MM.1S (cell line): Measurements from ENCODE around the gene NLRP3.

Source experiments
- DNase-seq: peaks from one replicate; pipeline ENCODE4 v3.0.0-alpha.2; 2015
- H2AFZ ChIP-seq: fragments of 300-600 bp; sonication (generic); 2 replicates; pipeline ENCODE4 v1.6.0; 2016; ENCODE audit warnings: antibody characterized with exemption, low read length
- H3F3A ChIP-seq: fragments of 300-600 bp; sonication (generic); 2 replicates; pipeline ENCODE4 v1.6.1; 2016; ENCODE audit warnings: mild to moderate bottlenecking, antibody characterized with exemption, low read length, moderate library complexity, mixed read lengths; ENCODE audit not compliant: insufficient read depth
- H3K27ac ChIP-seq: fragments of 300-600 bp; sonication (generic); 2 replicates; pipeline ENCODE4 v1.5.1; 2016; ENCODE audit warnings: mild to moderate bottlenecking, low read length
- H3K27me3 ChIP-seq: fragments of 300-600 bp; sonication (generic); replicated peaks from 2 replicates; pipeline ENCODE4 v1.6.0; 2016; ENCODE audit warnings: low read length; ENCODE audit not compliant: insufficient read depth
- H3K36me3 ChIP-seq: fragments of 300-600 bp; sonication (generic); replicated peaks from 2 replicates; pipeline ENCODE4 v1.6.1; 2016; ENCODE audit warnings: mild to moderate bottlenecking, low read length, mixed read lengths; ENCODE audit not compliant: insufficient read depth
- H3K4me1 ChIP-seq: fragments of 300-600 bp; sonication (generic); 2 replicates; pipeline ENCODE4 v1.6.1; 2016; ENCODE audit warnings: low read length, mixed read lengths
- H3K4me2 ChIP-seq: fragments of 300-600 bp; sonication (generic); 2 replicates; pipeline ENCODE4 v1.6.0; 2016; ENCODE audit warnings: low read depth, low read length
- H3K4me3 ChIP-seq: fragments of 300-600 bp; sonication (generic); 2 replicates; pipeline ENCODE4 v1.5.1; 2016; ENCODE audit warnings: low read length, mixed read lengths
- H3K79me2 ChIP-seq: fragments of 300-600 bp; sonication (generic); 2 replicates; pipeline ENCODE4 v1.6.1; 2016; ENCODE audit warnings: mixed run types, low read length, mixed read lengths
- H3K9ac ChIP-seq: fragments of 300-600 bp; sonication (generic); 2 replicates; pipeline ENCODE4 v1.6.1; 2016; ENCODE audit warnings: low read length, mixed read lengths
- H3K9me2 ChIP-seq: fragments of 300-600 bp; sonication (generic); replicated peaks from 2 replicates; pipeline ENCODE4 v1.6.1; 2016; ENCODE audit warnings: mild to moderate bottlenecking, low read length, mixed read lengths; ENCODE audit not compliant: insufficient read depth
- H3K9me3 ChIP-seq: fragments of 300-600 bp; sonication (generic); replicated peaks from 2 replicates; pipeline ENCODE4 v1.6.1; 2016; ENCODE audit warnings: mild to moderate bottlenecking, low read length, mixed read lengths; ENCODE audit not compliant: insufficient read depth
- H4K20me1 ChIP-seq: fragments of 300-600 bp; sonication (generic); 2 replicates; pipeline ENCODE4 v1.6.1; 2016; ENCODE audit warnings: mild to moderate bottlenecking, low read length, moderate library complexity, mixed read lengths; ENCODE audit not compliant: insufficient read depth
- EZH2 ChIP-seq: fragments of 300-600 bp; sonication (generic); optimal IDR thresholded peaks from 2 replicates; pipeline ENCODE3; 2017; ENCODE audit warnings: low read depth, mild to moderate bottlenecking, antibody characterized with exemption, low read length, mixed read lengths
- EZH2phosphoT487 ChIP-seq: fragments of 300-600 bp; sonication (generic); IDR thresholded peaks from 2 replicates; pipeline ENCODE4 v1.6.1; 2018; ENCODE audit warnings: antibody characterized with exemption, low read length
- TF ChIP-seq, protein P1 (sequence below): fragments of 300-600 bp; sonication (generic); IDR thresholded peaks from 2 replicates; pipeline ENCODE4 v1.5.1; 2016; ENCODE audit warnings: antibody characterized with exemption, low read length, mixed read lengths

NLRP3 gene

DNA sequence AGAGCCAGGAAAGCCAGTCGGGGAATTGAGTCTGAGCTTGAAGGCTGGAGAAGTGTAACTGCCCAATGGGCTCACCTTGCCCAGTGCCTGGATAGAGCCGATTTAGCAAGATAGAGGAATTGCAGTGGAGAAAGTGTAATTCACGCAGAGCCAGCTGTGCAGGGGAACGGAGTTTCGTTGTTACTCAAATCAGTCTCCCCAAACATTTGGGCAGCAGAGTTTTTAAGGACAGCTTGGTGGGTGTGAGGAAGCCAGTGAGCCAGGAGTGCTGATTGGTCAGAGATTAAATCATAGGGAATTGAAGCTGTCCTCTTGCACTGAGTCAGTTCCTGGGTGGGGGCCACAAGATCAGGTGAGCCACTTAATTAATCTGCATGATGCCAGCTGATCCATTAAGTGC is 28.4 kb upstream of the NLRP3 start:
- Histone ChIP-seq H3K9me2 (no peaks in the 10 kb centered on the region), H3F3A (peaks cover 15% of the 10 kb centered on the region), H3K4me2 (no peak overlapping the region), H3K79me2 (no peaks in the 10 kb centered on the region), H4K20me1 (no peaks in the 10 kb centered on the region), H2AFZ (no peak overlapping the region), H3K9ac (no peak overlapping the region), H3K9me3 (no peaks in the 10 kb centered on the region), H3K36me3 (no peaks in the 10 kb centered on the region), H3K4me1 (peaks cover 18% of the 10 kb centered on the region), H3K4me3 (no peak overlapping the region), H3K27ac (no peak overlapping the region), H3K27me3 (0 out of 2 replicates have a peak, but pooled peaks cover 3% of the 10 kb centered on the region)
- DNase-seq = no peak
- TF ChIP-seq, protein P1, sequence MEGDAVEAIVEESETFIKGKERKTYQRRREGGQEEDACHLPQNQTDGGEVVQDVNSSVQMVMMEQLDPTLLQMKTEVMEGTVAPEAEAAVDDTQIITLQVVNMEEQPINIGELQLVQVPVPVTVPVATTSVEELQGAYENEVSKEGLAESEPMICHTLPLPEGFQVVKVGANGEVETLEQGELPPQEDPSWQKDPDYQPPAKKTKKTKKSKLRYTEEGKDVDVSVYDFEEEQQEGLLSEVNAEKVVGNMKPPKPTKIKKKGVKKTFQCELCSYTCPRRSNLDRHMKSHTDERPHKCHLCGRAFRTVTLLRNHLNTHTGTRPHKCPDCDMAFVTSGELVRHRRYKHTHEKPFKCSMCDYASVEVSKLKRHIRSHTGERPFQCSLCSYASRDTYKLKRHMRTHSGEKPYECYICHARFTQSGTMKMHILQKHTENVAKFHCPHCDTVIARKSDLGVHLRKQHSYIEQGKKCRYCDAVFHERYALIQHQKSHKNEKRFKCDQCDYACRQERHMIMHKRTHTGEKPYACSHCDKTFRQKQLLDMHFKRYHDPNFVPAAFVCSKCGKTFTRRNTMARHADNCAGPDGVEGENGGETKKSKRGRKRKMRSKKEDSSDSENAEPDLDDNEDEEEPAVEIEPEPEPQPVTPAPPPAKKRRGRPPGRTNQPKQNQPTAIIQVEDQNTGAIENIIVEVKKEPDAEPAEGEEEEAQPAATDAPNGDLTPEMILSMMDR = no peak
- TF ChIP-seq EZH2 (no peak), EZH2phosphoT487 (no peak)

DNA sequence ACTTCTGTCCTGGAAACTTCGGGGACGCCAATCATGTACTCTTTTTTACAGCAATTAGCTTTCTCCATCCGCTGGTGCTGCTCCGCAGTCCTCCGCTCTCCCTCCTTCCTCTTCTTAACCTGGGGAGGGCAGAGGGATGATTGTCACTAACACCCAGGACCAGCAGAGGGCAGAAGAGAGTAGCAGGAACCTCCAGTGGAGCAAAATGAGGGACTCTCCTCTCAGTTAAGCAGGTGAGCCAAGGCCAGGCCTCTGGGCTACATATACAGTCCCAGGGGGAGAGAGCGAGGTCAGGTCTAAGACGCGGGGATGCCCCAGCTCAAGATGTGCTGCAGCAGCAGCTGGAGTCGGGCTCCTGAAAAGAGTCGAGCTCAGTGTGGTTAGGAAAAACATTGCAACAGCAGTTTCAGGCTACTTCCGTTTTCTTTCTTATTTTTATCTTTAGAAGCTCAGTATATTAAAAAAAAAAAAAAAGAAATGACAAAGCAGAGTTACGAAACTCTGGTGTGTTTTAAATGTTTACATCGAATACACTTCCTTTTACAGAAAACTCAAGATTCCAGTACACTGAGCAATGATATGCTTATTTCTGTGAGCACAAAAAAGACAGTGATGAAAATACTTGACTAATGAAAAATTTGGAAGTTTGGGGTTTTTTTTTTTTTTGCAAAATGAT is 25.7 kb upstream of the NLRP3 start:
- no peaks in the 10 kb centered on the region for H3K9me3 ChIP-seq
- peak overlapping the region; percentile 57 for H3K4me2 ChIP-seq
- no peaks in the 10 kb centered on the region for H4K20me1 ChIP-seq
- TF ChIP-seq, protein P1 = peak; percentile 98
- TF ChIP-seq EZH2phosphoT487 (no peak), EZH2 (no peak)
- H3K79me2 ChIP-seq = no peaks in the 10 kb centered on the region
- 0 out of 2 replicates have a peak, but pooled peaks cover 3% of the 10 kb centered on the region for H3K27me3 ChIP-seq
- peaks cover 18% of the 10 kb centered on the region for H3K4me1 ChIP-seq
- no peaks in the 10 kb centered on the region for H3K36me3 ChIP-seq
- peak overlapping the region; percentile 48; the same call in 1 of the 2 replicates for H3K27ac ChIP-seq
- H2AFZ ChIP-seq = peak overlapping the region; percentile 60
- peak; percentile 100 for DNase-seq
- H3K9me2 ChIP-seq = no peaks in the 10 kb centered on the region
- 0 out of 2 replicates have a peak overlapping the region, but pooled peaks have one; percentile 2 for H3K9ac ChIP-seq
- H3F3A ChIP-seq = peaks cover 15% of the 10 kb centered on the region
- 0 out of 2 replicates have a peak overlapping the region, but pooled peaks have one; percentile 6 for H3K4me3 ChIP-seq

DNA sequence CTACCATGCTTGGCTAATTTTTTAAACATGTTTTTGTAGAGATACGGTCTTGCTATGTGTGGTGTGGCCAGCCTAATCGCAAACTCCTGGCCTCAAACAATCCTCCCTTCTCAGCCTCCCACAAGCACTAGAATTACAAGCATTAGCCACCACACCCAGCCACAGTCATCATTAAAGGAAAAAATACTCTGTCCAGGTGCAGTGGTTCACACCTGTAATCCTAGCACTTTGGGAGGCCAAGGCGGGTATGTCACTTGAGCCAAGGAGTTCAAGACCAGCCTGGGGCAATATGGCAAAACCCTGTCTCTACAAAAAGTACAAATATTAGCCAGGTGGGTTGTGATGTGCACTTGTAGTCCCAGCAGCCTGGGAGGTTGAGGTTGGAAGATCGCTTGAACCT is 25.0 kb upstream of the NLRP3 start:
- H3K4me3 ChIP-seq = no peak overlapping the region
- H3K27me3 ChIP-seq = 0 out of 2 replicates have a peak, but pooled peaks cover 3% of the 10 kb centered on the region
- no peaks in the 10 kb centered on the region for H3K9me2 ChIP-seq
- H3K4me2 ChIP-seq = peak overlapping the region; percentile 18; the same call in 1 of the 2 replicates
- peaks cover 18% of the 10 kb centered on the region for H3K4me1 ChIP-seq
- TF ChIP-seq EZH2phosphoT487 (no peak), EZH2 (no peak)
- TF ChIP-seq, protein P1 = no peak
- H3F3A ChIP-seq = peaks cover 15% of the 10 kb centered on the region
- H3K9me3 ChIP-seq = no peaks in the 10 kb centered on the region
- H3K36me3 ChIP-seq = no peaks in the 10 kb centered on the region
- peak overlapping the region; percentile 47; the same call in 1 of the 2 replicates for H3K27ac ChIP-seq
- no peak for DNase-seq
- H4K20me1 ChIP-seq = no peaks in the 10 kb centered on the region
- H3K79me2 ChIP-seq = no peaks in the 10 kb centered on the region
- no peak overlapping the region for H2AFZ ChIP-seq
- H3K9ac ChIP-seq = no peak overlapping the region
